Panc1 (cell line): ENCODE data around the gene NANOS2.

Source experiments
- CTCF ChIP-seq: fragments of 450-650 bp; IDR thresholded peaks from 2 replicates; pipeline ENCODE4 v1.5.1; 2017; ENCODE audit warnings: mild to moderate bottlenecking
- POLR2AphosphoS5 ChIP-seq: IDR thresholded peaks from 2 replicates; pipeline ENCODE4 v1.6.1; 2012; ENCODE audit warnings: mild to moderate bottlenecking, low read depth, low read length, moderate library complexity
- TCF7L2 ChIP-seq: IDR thresholded peaks from 2 replicates; pipeline ENCODE4 v1.6.1; 2011; ENCODE audit warnings: mild to moderate bottlenecking, low read depth, low read length, inconsistent platforms

GRCh38 chr19:45935267-45935666, 20.7 kb upstream of the NANOS2 start:
- no peak for TF ChIP-seq CTCF
- TF ChIP-seq TCF7L2 = no peak
- no peak for TF ChIP-seq POLR2AphosphoS5
